GM21723 (cell line): ENCODE data around the gene ELMO1.

ENCODE experiments used
- ATAC-seq: cut with Tn5 transposase; IDR thresholded peaks from one replicate; pipeline ENCODE4 v1.9.1; 2021; ENCODE audit warnings: mild to moderate bottlenecking, moderate library complexity; ENCODE audit not compliant: unreplicated experiment

ELMO1 gene

DNA sequence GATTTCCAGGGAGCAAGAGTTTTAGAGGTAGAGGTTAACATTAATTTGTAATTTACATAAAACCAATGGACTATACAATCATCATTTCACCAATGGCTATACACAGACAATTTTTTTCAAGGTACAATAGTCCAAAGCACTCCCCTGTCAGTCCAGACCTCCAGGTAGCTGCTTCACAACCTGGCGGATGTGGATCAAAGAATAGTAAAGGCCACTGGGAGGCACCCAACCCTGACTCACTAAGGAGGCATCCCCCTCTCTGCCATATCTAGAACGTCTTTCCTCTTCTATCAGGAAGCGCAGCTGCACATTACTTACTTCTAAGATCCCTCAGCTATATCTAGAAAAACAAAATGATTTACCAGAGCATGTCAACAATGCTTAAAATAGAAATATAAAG lies 506.6 kb downstream of the ELMO1 start:
- ATAC-seq, result no peak

DNA sequence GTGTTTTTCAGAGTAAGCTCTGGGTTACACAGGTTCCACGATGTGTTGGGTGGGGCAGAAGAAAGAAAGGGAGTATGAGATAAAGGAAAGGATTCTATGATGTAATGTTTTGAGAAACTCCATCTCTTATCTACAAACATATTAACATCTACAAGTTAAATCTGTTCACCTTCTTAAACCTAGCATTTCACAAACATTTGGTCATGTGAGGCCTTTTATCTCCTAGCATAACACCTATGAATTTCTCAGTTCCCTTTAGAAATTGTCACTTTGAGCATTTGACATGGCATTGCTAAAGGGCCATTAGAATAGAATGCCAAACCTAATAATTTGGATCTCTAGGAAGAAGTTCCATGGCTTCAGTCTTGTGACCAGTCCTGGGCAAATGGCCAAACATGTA lies 507.3 kb downstream of the ELMO1 start:
- ATAC-seq, result no peak

DNA sequence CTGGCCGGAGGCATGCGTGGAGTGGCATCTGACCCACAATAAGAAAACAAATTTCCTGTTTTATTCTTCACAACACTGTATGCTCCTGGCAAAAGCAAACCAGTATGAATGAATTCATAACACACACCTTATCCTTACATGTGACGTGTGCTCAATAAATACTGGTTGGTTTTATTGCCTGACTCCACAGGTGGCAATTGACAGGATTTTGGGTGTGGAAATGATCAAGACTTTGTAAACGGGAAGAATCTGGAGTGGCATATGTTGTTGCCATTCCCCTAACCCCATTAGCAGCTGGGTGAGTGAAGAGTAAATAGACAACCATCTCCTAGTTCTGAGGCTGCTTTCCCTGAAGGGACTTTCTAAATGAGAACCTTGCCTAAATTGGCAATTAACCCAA lies 508.8 kb downstream of the ELMO1 start:
- ATAC-seq, result no peak

DNA sequence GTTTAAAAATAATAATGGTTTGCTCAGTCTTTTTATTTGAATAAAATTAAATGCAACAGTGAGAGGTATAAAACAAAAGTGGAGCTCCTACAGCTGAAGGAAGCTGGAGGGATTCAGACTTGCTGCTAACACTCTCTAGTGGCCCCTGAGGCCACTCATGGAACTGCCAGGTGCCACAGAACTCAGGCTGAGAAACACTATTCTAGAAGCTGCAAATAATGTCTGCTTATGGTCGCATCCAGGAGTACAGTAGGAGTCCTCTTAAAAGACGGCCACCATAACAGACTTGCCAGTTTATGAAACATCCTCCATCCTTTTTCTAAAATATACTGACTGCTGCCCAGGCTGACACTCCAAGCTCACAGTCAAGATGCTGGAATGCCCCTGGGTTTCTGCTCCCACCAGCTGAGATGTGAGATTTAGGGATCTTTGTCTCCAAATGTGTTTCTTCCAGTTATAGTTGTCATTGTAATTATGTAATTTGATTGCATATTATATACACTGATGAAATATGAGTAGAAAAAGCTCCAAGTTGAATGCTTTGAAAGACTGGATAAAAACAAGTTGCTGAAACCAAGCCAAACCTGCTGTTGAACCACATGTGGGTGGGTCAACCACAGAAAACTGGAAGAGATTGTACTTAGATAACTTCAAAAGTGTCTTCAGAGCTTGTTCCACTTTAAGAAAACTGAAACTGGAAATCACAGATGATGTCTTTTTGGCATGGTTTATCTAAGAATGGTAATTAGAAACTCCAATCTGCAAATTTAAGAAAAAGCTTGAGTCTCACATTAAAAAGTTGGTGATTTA lies 510.7 kb downstream of the ELMO1 start:
- no peak for ATAC-seq

DNA sequence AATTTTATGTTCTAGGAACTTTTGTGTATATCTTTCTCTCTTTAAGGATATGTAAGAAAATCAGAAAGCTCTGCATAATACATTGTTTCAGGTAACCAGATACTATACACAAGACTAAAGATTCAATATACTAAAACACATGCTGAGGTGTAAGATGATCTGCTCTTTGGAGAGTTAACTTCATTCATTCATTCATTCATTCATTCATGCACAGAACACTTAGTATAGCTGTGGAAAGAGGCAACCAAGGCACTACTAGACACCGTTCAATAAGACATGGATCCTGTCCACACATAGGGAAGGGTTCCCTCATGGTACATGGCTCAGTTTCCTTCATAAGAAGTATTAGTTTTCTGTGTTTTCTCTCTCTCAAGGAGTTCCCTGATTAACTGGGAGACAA lies 516.8 kb downstream of the ELMO1 start:
- ATAC-seq, result no peak

DNA sequence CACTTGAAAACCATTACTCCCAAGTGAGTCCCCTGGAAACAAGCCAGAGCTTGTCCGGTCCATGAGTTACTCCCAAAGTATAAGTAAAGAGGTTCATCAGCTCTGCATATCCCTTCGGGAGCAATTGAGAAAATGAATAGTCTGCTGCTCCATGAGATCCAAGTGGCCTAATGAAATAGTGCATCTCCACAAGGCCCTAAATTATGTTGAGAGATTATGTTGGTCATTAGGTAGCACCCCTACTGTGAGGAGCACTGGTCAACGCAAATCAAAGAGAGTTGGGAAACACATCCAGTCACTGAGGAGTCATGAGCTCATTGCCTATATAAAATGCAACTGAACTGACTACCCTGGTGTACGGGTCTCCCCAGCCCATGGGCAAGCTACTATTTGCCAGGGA lies 518.9 kb downstream of the ELMO1 start:
- ATAC-seq, result no peak

DNA sequence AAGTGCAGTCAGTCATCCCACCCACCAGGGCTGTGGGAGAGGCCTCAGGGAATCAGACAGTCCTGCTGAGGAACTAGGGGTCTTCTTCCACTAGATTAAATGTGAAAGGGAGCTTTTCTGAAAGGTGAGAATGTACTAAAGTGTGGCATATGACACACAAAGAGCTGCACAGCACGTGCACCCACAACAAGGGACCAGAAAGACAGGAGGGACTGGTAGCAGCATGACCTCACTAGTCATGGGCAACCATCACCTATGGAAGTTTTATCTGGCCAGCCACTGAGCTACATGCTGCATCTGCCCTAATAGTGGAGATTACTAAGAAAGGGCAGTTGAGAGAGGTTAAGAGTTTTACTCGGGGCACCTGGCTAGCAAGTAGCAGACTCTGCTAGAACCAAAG lies 519.9 kb downstream of the ELMO1 start:
- ATAC-seq, result no peak

DNA sequence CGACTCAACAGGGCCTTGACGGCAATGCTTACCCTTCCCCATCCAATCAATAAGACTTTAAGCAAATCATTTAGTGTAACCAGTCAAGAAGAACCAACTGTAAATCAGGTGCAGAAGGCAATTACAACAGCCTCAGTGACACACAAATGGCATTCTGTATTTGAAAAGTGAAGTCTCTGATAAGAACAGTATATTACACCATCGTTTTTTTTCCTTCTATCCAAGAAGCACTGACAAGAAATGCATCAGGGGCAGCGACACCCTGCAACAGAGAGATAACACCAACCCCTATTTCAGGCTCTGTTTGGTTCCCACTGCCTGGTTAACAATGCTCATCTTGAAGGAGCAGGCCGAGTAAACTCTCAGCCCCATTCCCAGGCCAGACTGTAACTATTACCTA lies 520.4 kb downstream of the ELMO1 start:
- no peak for ATAC-seq

DNA sequence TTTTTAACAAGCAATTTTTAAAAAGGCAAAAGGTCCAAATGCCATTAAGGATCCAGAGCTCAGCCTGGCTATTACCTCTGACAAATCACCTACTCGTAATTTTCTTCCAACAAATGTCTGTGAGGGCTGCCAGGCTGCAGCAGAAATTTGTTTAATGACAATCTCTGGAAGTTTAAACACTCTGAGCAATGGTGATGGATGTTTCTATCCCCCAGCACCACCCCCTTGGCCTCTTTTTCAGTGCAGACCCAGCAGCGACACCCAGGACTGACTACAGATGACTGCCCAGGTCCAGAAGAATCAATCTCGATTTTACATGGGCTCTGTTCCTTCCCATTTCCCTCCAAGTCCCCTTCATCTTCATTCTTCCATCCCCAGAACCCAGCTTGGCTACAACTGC lies 523.0 kb downstream of the ELMO1 start:
- ATAC-seq, result no peak

DNA sequence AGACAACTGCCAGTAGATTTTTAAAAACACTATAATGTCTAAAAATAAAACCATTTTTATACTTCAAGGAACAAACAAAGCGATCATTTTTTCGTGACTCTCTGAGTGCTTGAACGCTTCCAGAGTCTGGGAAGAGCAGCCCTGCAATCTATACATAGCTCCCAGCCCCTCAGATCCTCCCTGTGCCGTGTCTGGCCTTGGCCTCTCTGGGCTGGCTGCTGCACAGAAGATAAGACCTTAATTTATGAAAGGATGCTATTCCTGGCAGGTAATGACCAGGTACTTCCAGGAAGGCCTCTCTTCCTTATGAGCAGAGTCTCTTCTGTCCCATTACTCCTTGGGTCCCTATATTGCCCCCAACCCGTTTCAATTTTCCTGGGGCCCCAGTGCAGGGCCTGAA lies 523.5 kb downstream of the ELMO1 start:
- no peak for ATAC-seq

DNA sequence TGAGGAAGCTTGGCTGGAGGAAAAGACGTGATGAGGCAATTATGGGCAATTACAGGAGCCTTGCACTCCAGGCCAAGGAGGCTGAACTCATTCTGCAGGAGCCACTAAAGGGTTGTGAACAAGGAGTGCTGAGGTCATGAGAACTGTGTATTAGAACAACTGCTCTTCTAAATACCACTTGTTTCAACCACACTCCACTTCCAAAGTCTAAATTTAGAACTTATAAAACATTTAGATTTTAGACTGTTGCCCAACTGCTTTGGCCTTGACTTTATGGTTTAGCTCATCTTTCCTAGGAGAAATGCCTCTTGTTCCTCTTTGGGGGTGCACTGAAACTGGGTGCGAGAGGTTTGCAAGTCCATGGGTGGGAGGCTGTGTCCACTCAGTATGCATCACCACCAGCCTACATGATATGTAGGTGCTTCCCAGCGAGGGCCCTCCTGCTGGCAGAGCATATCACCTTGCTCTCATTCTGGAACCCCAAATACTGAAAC lies 524.7 kb downstream of the ELMO1 start:
- no peak for ATAC-seq

DNA sequence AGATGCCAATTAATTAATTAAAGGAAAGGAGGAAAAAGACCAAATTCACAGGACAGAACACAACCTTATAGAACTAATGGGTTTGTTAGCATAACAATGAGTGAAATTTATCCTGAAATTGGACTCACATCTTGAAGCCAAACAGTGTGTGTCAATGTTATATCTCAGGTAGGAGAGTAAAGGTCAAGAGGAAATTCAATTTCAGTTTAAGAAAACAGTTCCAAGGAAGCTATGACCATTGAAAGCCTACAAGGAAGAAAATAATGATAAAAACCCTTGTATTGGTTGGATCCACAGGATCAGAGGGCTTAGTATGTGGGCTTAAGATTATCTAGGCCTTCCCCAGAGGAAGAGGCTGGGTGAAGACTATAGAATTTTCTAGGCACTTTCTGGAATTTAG lies 525.5 kb downstream of the ELMO1 start:
- ATAC-seq, result no peak

DNA sequence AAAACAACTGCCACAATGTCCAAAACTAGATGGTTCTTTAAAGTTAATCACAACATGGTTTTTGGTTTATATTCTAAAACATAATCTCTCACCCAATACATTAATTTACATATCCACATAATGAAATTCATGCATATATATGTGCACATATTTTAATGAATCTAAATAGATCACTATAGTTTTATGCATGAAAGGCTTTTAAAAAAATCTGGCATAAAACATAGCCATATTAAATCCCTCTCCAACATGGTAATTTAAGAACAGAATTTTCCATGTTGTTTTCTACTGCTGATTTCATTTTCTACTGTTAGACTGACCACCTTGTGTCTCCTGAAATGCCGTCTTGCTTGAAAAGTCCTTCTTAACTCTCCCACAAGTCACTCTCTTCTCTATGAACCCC lies 528.2 kb downstream of the ELMO1 start:
- no peak for ATAC-seq

DNA sequence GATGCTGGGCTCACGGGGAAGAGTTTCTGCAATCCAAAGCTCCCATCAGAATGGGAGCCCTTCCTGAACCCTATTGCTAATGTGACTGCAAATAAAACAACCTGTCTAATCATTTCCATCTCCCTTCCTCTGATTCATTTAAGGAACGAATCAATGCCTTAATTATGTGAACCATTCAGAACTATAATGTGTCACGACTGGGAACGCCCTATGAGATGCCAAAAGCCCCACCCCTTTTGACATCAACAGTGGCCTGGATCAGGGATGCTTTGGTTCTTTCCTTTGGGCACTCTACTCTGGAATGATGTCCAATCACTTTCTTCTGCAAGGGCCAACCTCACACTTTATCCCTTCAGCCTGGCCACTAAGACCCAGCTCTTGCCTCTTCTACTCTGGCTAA lies 528.9 kb downstream of the ELMO1 start:
- ATAC-seq, result no peak

DNA sequence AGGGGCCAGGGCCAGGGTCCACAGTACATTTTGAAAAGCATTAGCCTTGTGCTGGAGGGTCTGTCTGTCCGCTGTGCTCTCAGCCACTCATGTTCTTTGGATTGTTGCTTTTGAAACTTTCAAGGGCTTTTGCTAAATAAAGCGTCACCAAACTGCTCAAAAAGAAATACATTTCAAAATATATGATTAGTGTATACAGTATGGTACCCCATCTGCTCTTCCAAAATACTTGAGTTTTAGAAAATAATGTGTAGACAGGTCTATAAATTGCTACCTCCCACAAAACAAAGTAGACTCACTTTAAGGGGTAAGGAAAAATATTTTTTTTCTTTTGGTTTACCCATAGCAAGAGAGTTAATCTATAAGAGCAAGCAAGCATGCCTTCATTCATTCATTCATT lies 530.1 kb downstream of the ELMO1 start:
- ATAC-seq, result no peak

DNA sequence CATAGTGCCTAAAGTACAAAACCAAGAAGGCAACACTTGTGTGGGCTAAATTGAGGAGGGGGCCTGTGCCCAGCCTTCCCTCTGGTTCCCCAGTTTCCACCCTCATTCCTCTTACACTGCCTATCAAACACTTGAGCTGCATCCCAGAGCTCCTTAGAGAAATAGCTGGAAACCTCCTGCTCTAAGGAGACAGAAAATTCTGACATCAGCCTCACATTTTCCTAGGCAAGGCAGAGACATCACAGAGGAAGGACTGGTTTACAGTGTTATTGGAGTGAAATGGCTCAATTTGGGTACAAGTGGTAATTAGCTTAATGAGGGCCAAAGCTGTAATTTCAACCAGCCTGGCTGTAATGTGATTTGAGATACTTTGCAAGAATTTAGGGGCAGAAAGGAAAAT lies 532.0 kb downstream of the ELMO1 start:
- no peak for ATAC-seq

DNA sequence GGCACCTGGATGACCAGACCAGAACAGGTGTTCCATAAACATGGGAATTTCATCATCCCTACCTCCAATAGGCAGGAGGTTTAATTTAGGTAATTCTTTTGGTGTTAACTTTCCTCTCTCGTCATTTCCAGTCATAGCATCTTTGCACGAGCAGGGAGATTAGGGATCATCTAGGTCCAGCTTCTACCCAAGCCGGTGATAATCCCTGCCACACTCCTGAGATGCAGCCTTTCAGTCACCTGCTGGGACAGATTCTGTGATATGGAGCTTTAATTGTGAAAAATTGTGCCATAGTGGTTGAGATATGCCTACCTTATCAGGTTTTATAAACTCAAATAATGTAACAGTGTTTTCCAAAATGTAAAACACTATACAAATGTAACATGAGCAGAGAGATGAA lies 532.5 kb downstream of the ELMO1 start:
- ATAC-seq, result no peak

DNA sequence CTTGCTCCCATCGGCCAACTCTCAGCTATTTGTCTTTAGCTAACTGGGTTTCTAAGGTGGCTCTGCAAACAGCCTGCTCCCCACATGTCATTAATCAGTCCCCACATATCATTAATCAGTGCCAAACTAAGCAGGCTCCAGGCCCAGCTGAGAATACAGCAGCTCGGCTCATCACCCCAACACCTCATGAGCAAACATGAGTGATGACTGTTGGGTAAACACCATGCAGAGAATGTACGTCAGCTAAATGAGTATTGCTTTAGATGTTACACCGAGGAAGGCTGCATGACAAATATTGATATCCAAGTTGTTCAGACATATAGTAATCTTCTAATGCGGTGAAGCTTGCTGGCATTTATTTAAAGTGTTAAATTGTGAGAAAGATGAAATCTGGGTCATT lies 536.9 kb downstream of the ELMO1 start:
- no peak for ATAC-seq

DNA sequence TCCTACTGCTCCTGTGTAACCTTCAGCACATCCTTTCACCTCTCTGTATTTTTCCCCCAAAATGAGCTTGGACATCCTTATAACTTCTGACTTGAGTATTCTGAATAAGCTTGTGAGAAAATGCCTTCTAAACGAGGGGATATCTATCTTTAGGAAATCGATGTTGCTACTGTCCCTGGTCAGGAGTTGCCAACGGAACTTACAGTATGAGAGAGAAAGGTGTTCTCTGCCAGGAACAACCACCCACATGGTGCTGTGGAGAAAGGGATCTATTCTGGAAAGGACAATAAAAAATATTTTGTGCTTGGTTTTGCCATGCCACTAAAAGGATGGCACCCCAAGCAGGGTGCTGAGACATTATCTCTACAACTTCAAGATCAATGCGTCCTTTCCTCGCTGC lies 537.8 kb downstream of the ELMO1 start:
- no peak for ATAC-seq

DNA sequence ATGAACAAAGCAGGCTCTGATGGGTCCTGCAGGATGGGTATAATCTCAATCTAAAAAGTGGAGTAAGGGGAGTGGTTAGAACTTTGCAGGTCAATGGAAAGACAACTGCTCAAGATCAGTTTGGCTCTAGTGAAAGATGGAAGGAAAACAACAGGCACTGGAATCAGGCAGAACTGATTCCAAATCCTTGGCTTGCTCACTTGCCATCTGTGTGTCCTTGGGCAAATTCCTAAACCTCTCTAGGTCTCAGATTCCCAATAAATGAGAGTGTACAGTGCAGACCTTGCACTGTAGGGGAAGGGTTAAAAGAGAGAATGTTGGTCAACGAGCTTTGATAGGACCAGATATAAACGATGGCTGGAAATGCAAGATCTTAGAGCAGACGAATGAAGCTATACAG lies 538.3 kb downstream of the ELMO1 start:
- no peak for ATAC-seq

DNA sequence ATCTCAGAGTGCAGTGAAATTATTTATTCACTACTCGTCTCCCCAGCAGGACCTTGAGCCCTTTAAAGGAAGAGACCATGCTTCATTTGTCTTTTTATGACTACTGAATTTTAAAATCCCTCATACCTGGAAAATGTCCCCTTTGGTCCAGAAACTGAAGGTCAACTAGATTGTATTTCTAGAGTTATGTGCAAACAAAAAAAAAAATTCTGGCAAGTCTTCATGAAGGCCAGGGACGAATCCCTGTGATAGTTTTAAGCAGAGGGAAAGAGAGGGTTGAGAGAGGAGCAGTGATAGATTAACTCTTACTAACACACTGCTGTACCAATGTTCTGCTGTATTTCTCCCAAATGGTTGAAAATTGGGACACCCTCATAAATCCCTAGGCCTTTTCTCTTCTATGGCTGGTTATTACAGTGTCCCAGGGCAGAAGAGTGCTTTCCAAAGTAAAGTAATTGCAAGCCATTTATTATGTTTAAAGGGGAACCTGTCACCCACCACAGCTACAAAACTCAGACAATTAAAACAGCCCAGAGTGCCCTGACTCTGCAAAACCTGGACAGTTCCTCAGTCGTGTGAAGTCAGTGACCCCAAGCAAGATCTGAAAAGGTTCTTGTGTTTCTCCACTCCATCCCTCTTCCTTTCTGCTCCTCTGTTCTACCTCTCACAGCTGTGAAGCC lies 541.6 kb downstream of the ELMO1 start:
- no peak for ATAC-seq

DNA sequence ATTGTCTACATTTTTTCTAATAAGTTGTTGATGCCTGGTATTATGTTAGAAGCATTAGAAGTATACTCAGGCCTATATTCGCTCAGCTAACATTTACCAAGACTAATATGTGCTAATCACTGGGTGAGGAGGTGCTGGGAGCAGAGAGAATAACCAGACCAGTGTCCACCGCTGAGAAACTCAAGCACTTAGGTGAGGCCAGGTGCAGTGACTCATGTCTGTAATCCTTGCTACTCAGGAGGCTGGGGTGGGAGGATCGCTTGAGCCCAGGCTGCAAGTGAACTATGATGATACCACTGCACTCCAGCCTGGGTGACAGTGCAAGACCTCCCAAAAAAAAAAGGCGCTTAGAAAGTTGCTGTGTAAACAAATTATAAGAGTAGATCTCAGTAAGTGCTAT lies 542.2 kb downstream of the ELMO1 start:
- ATAC-seq, result no peak

DNA sequence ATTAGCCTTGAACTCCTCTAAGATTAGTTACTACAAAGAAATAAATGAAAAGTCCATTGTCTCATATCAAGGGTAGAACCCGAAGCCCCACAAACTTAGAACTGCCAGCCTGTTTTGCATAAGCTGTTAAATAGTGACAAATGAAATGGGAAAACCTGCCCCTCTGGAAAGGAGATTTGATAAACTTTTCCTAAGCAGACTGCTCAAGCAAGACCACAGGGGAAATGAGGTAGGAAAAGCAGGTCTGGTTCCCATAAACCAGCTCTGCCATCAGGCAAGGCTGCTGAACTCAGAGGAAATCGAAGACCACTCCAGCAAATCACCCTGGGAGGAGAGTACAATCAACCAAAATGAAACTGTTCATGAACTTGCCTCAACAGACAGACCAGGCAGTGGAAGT lies 542.8 kb downstream of the ELMO1 start:
- ATAC-seq, result no peak
